Measurements from ENCODE around the gene TIRAP.
"Not testable (repeated sequence)": the region's sequence is repeated elsewhere in the genome, so short reads cannot be mapped to it uniquely, and the experiment has no call there.

TIRAP gene

DNA sequence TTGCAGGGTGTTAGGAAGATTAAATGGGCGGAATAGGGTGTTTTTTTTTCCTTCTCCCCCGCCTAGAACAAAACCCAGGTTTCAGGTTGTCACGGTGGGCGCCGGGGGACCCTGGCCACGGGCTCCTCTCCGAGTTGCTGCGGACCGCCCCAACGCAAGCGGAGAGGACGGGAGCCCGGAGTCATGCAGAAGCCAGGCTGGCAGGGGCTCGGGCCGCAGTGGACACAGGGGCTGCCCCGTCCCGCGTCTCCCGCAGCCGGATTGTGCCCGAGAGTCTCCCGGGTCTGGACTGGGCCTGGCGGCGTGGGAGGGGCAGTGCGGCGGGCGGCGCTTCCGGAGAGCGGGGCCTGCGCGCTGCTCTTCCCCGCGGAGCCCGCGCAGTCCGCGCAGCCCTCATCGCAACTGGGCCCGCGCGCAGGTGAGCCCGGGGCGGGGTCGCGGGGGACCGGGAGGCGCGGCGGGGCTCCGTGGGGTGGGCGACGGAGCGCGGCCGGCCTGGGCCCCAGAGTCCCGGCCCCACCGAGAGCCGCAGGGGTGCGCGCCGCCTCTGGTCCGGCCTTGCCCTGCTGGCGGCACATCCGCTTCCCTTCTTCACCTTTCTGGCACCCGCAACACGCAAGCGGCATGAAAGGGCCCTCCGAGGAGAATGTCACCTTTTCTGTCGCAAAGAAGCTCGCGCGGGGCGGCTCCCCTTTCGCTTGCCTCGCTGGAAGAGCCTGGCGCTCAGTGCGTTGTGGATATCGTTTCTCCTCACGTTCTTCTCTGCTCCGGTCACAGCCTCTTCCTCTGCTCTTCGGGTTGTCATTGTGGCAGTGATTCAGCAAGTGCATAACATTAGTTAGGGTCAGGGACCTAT, at the start of gene TIRAP:
Gene TIRAP (plus strand): TSS at position 358 of the 856 bp plus-strand sequence. CDS start 7,802 bp downstream, outside the sequence.
- ChIA-PET CTCF (interaction anchor here (0.7 to 1.8 kb wide), 5 partner anchors 7 to 28 kb away, joined by 3 to 6 read pairs (median 4); no protein-coding TSS in a partner anchor), POLR2A (no interaction called here)
- DNase-seq (ENCODE audit: extremely low spot score) = peak; percentile 62
- TF ChIP-seq, protein P1, sequence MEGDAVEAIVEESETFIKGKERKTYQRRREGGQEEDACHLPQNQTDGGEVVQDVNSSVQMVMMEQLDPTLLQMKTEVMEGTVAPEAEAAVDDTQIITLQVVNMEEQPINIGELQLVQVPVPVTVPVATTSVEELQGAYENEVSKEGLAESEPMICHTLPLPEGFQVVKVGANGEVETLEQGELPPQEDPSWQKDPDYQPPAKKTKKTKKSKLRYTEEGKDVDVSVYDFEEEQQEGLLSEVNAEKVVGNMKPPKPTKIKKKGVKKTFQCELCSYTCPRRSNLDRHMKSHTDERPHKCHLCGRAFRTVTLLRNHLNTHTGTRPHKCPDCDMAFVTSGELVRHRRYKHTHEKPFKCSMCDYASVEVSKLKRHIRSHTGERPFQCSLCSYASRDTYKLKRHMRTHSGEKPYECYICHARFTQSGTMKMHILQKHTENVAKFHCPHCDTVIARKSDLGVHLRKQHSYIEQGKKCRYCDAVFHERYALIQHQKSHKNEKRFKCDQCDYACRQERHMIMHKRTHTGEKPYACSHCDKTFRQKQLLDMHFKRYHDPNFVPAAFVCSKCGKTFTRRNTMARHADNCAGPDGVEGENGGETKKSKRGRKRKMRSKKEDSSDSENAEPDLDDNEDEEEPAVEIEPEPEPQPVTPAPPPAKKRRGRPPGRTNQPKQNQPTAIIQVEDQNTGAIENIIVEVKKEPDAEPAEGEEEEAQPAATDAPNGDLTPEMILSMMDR (IDR thresholded peaks at IDR 0.05; ENCODE audit: control extremely low read depth, extremely low read depth, low read depth, missing control alignments) = no peak

- ChIA-PET POLR2A (no interaction called here), CTCF (no interaction called here)
- TF ChIP-seq, protein P1 (IDR thresholded peaks at IDR 0.05; ENCODE audit: control extremely low read depth, extremely low read depth, low read depth, missing control alignments) = no peak
- no peak for DNase-seq (ENCODE audit: extremely low spot score)
Observed at GRCh38 chr11:126233391-126233790, 49.5 kb upstream of the TIRAP start.

GRCh38 chr11:126246636-126247035, 36.3 kb upstream of the TIRAP start:
- CTCF ChIA-PET = no interaction called here
- TF ChIP-seq, protein P1 (IDR thresholded peaks at IDR 0.05; ENCODE audit: control extremely low read depth, extremely low read depth, low read depth, missing control alignments) = no peak
- DNase-seq (ENCODE audit: extremely low spot score) = no peak
- POLR2A ChIA-PET = no interaction called here

GRCh38 chr11:126253265-126253664, 29.6 kb upstream of the TIRAP start:
- TF ChIP-seq, protein P1 (IDR thresholded peaks at IDR 0.05; ENCODE audit: control extremely low read depth, extremely low read depth, low read depth, missing control alignments) = no peak
- no peak for DNase-seq (ENCODE audit: extremely low spot score)
- POLR2A ChIA-PET = interaction anchor here (1.4 kb wide), 1 partner anchor 9 kb away, joined by 8 read pairs; no protein-coding TSS in a partner anchor
- CTCF ChIA-PET = interaction anchor here (0.8 kb wide), 1 partner anchor 9 kb away, joined by 3 read pairs; no protein-coding TSS in a partner anchor

DNA sequence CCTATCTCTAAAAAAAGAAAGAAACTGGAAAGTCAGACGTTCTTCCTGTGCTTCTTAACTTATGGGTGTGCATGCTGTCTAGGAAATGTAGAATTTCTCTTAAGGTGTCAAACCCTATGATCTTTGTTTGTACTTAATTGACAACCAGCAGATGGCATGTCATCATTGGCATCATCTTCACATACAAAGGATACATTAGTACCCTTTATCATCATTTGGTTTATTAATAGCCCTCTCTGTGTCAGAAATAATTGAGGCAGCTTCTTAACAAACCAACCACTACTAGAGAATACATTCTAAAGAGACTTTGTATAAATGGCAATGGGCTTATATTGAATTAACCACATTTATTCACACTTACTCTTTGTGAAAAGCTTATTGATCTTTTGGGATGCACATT, 28.1 kb upstream of the TIRAP start:
- no peak for DNase-seq (ENCODE audit: extremely low spot score)
- TF ChIP-seq, protein P1 (IDR thresholded peaks at IDR 0.05; ENCODE audit: control extremely low read depth, extremely low read depth, low read depth, missing control alignments) = no peak

DNA sequence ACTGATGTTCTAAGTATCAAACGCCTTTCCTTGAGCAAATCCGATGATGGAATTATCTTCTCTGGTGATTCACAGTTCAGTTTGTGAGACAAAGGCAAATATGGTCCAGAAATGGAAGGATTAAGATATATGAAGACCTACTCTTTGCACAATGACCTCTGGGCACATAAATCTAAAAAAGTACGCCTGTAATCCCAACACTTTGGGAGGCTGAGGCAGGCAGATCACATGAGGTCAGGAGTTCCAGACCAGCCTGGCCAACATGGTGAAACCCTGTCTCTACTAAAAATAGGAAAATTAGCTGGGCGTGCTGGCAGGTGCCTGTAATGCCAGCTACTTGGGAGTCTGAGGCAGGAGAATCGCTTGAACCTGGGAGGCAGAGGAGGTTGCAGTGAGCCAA, 27.4 kb upstream of the TIRAP start:
- POLR2A ChIA-PET; DNase-seq (ENCODE audit: extremely low spot score): not testable (repeated sequence)
- CTCF ChIA-PET = interaction anchor here (1.6 kb wide), 1 partner anchor 30 kb away, joined by 3 read pairs; no protein-coding TSS in a partner anchor

More for the DNA sequence above, 28.1 kb upstream of the TIRAP start:
- POLR2A ChIA-PET = interaction anchor here (1.2 kb wide), 1 partner anchor 11 kb away, joined by 4 read pairs; no protein-coding TSS in a partner anchor
- CTCF ChIA-PET = interaction anchor here (1.6 kb wide), 1 partner anchor 29 kb away, joined by 3 read pairs; no protein-coding TSS in a partner anchor

- CTCF ChIA-PET = interaction anchor here (1.6 kb wide), 1 partner anchor 31 kb away, joined by 3 read pairs; no protein-coding TSS in a partner anchor
- TF ChIP-seq, protein P1 (IDR thresholded peaks at IDR 0.05; ENCODE audit: control extremely low read depth, extremely low read depth, low read depth, missing control alignments) = no peak
- POLR2A ChIA-PET = no interaction called here
- no peak for DNase-seq (ENCODE audit: extremely low spot score)
Observed at GRCh38 chr11:126256216-126256615, 26.7 kb upstream of the TIRAP start.

Data from GM10248 (cell line).